HepG2 (cell line): Measurements from ENCODE around the gene PCBP2. TPM values are rescaled to one million over a fixed set of nuclear protein-coding genes. Genes with fewer than 3 reads are reported as not detected.
A peak's percentile ranks its signal among the peaks of the same experiment; 100 is the strongest.

Experiments
- ARNT ChIP-seq: fragments of 450-650 bp; IDR thresholded peaks from 2 replicates; pipeline ENCODE4 v1.6.1; 2017
- CREB1 ChIP-seq, 2 experiments: fragments of 450-650 bp in 1 of 2; IDR thresholded peaks; 2 replicates each; pipeline ENCODE4 v1.6.1; 2016 to 2017; ENCODE audit warnings: control low read depth in 1 of 2, mild to moderate bottlenecking in 1 of 2, missing compliant biosample characterization in 1 of 2, missing genetic modification characterization in 1 of 2
- GTF3A ChIP-seq: sonication (generic); formaldehyde crosslinking; conservative IDR thresholded peaks from 2 replicates; pipeline ENCODE4 v1.4.0; 2020; ENCODE audit warnings: mild to moderate bottlenecking, missing genetic modification reagents
- HMG20B ChIP-seq: conservative IDR thresholded peaks from 2 replicates; pipeline ENCODE4 v1.6.1; 2016; ENCODE audit warnings: missing genetic modification reagents, missing compliant biosample characterization
- HNF4A ChIP-seq: sonication (generic); formaldehyde crosslinking; IDR thresholded peaks from 2 replicates; pipeline ENCODE4 v1.4.0; 2020; ENCODE audit warnings: missing genetic modification reagents
- JUND ChIP-seq: sonication (generic); formaldehyde crosslinking; IDR thresholded peaks from 2 replicates; pipeline ENCODE4 v1.8.0; 2022; ENCODE audit warnings: mild to moderate bottlenecking, missing genetic modification reagents
- SATB2 ChIP-seq: sonication (generic); formaldehyde crosslinking; IDR thresholded peaks from 2 replicates; pipeline ENCODE4 v1.5.0; 2020; ENCODE audit warnings: missing genetic modification reagents
- SRF ChIP-seq: IDR thresholded peaks from 2 replicates; pipeline ENCODE4 v1.6.1; 2011; ENCODE audit warnings: mild to moderate bottlenecking, low read depth, low read length, moderate library complexity
- ZNF260 ChIP-seq: sonication (generic); formaldehyde crosslinking; IDR thresholded peaks from 2 replicates; pipeline ENCODE4 v1.4.0; 2020; ENCODE audit warnings: missing genetic modification reagents, low read depth, mild to moderate bottlenecking, borderline replicate concordance
- ZNF678 ChIP-seq: sonication (generic); formaldehyde crosslinking; IDR thresholded peaks from 2 replicates; pipeline ENCODE4 v1.4.0; 2020; ENCODE audit warnings: mild to moderate bottlenecking, missing genetic modification reagents
- polyA plus RNA-seq, 8 experiments: library from polyadenylated mRNA; depleted of rRNA in 3 of 8; stranded (reverse) in 7 of 8; unstranded in 1 of 8; fragments of >200 nt; fragmentation: Illumina TruSeq in 4 of 8; extraction: Trizol in 4 of 8; gene quantifications; 2 replicates each; pipeline versions ENCODE4 v1.2.1 to v1.2.3, GENCODE V29; 2011 to 2016; ENCODE audit warnings: low read depth in 4 of 8, missing spikeins in 1 of 8, mixed read lengths in 1 of 8; ENCODE audit not compliant: insufficient read depth in 1 of 8
- total RNA-seq, 5 experiments: library from RNA; depleted of rRNA; stranded (reverse); fragments of >200 nt; fragmentation: Illumina TruSeq; extraction: Trizol; gene quantifications; 2 replicates each; pipeline ENCODE4 v1.2.3, GENCODE V29; 2016; ENCODE audit warnings: low read depth in 1 of 5
- TF ChIP-seq, protein P1 (sequence below): sonication (generic); formaldehyde crosslinking; IDR thresholded peaks from 2 replicates; pipeline ENCODE4 v1.9.0; 2021; ENCODE audit warnings: missing genetic modification reagents, borderline replicate concordance
- TF ChIP-seq, protein P2 (sequence below): sonication (generic); formaldehyde crosslinking; IDR thresholded peaks from 2 replicates; pipeline ENCODE4 v1.4.0; 2020; ENCODE audit warnings: missing genetic modification reagents, mild to moderate bottlenecking, borderline replicate concordance
- TF ChIP-seq, protein P3 (sequence below): sonication (generic); formaldehyde crosslinking; IDR thresholded peaks from 2 replicates; pipeline ENCODE4 v1.5.0; 2020; ENCODE audit warnings: missing genetic modification reagents
- TF ChIP-seq, protein P4 (sequence below): sonication (generic); formaldehyde crosslinking; IDR thresholded peaks from 2 replicates; pipeline ENCODE4 v1.5.0; 2020; ENCODE audit warnings: mild to moderate bottlenecking, missing genetic modification reagents
- TF ChIP-seq, protein P5 (sequence below): sonication (generic); formaldehyde crosslinking; IDR thresholded peaks from 2 replicates; pipeline ENCODE4 v1.4.0; 2020; ENCODE audit warnings: missing genetic modification reagents, borderline replicate concordance
- TF ChIP-seq, protein P6 (sequence below): sonication (generic); formaldehyde crosslinking; IDR thresholded peaks from 2 replicates; pipeline ENCODE4 v1.4.0; 2020; ENCODE audit warnings: mild to moderate bottlenecking, missing genetic modification reagents

The PCBP2 gene
- total and polyA plus RNA-seq, 2 of the 13 experiments (the other 11 are each of a cell fraction or from before 2014, with no cell fraction given), result 154 to 345 TPM

DNA sequence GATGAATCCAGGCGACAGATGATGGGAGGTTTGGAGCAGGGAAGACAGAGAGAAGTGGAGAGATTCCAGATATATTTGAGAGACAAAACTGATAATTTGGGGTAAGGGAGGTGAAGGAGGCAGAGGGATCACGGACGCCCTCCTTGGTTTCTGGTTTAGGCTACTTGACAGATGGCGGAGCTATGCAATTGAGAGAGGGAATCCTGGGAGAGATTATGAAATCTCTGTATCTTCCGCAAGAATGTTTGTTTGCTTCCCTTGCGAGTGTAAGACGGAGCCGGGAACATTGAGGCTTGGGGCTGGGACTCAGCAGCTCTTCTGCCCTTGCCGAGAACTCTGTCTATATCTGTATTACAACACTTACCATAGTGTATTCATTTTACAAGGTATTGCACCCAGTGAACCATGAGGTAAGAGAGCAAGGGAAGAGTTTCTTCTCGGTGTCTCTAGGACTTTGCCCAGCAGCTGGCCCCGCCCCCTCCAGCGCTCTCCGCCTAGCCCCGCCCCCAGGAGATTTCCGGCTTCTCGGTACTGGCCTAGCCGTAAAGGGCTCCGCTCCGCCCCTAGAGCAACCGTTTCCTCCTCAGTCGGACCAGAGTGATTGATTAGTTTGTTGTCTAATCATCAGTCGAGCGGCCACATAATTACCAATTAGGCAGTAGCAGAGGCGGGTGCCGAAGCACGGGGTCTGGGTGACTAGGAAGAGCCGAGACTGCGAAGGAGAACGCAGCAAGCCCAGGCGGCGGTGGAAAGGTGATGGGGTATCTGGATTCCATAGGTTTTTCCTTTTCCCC lies 10.7 kb upstream of the PCBP2 start, which contains the start of gene PRR13 (continued):
- peak; percentile 26; the same call in 1 of the 2 replicates for TF ChIP-seq CREB1 (IDR thresholded peaks at IDR 0.05)
- TF ChIP-seq CREB1 (CRISPR knock-in tag; IDR thresholded peaks at IDR 0.05), result peak; percentile 78
- no peak for TF ChIP-seq ZNF260 (CRISPR knock-in tag)
- TF ChIP-seq ZNF678 (CRISPR knock-in tag), result no peak
- TF ChIP-seq HMG20B (CRISPR knock-in tag), result peak; percentile 56; the same call in 1 of the 2 replicates
- TF ChIP-seq HNF4A (CRISPR knock-in tag), result peak; percentile 78
- TF ChIP-seq, protein P1, sequence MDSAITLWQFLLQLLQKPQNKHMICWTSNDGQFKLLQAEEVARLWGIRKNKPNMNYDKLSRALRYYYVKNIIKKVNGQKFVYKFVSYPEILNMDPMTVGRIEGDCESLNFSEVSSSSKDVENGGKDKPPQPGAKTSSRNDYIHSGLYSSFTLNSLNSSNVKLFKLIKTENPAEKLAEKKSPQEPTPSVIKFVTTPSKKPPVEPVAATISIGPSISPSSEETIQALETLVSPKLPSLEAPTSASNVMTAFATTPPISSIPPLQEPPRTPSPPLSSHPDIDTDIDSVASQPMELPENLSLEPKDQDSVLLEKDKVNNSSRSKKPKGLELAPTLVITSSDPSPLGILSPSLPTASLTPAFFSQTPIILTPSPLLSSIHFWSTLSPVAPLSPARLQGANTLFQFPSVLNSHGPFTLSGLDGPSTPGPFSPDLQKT (CRISPR knock-in tag), result no peak
- TF ChIP-seq, protein P2, sequence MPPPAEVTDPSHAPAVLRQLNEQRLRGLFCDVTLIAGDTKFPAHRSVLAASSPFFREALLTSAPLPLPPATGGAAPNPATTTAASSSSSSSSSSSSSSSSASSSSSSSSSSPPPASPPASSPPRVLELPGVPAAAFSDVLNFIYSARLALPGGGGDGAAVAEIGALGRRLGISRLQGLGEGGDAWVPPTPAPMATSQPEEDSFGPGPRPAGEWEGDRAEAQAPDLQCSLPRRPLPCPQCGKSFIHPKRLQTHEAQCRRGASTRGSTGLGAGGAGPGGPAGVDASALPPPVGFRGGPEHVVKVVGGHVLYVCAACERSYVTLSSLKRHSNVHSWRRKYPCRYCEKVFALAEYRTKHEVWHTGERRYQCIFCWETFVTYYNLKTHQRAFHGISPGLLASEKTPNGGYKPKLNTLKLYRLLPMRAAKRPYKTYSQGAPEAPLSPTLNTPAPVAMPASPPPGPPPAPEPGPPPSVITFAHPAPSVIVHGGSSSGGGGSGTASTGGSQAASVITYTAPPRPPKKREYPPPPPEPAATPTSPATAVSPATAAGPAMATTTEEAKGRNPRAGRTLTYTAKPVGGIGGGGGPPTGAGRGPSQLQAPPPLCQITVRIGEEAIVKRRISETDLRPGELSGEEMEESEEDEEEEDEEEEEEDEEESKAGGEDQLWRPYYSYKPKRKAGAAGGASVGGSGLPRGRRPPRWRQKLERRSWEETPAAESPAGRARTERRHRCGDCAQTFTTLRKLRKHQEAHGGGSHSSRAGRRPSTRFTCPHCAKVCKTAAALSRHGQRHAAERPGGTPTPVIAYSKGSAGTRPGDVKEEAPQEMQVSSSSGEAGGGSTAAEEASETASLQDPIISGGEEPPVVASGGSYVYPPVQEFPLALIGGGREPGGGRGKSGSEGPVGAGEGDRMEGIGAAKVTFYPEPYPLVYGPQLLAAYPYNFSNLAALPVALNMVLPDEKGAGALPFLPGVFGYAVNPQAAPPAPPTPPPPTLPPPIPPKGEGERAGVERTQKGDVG, result no peak
- TF ChIP-seq GTF3A, result no peak
- no peak for TF ChIP-seq JUND (CRISPR knock-in tag)
- TF ChIP-seq, protein P3, sequence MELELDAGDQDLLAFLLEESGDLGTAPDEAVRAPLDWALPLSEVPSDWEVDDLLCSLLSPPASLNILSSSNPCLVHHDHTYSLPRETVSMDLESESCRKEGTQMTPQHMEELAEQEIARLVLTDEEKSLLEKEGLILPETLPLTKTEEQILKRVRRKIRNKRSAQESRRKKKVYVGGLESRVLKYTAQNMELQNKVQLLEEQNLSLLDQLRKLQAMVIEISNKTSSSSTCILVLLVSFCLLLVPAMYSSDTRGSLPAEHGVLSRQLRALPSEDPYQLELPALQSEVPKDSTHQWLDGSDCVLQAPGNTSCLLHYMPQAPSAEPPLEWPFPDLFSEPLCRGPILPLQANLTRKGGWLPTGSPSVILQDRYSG (CRISPR knock-in tag), result no peak
- TF ChIP-seq SATB2 (CRISPR knock-in tag), result no peak
- TF ChIP-seq, protein P4, sequence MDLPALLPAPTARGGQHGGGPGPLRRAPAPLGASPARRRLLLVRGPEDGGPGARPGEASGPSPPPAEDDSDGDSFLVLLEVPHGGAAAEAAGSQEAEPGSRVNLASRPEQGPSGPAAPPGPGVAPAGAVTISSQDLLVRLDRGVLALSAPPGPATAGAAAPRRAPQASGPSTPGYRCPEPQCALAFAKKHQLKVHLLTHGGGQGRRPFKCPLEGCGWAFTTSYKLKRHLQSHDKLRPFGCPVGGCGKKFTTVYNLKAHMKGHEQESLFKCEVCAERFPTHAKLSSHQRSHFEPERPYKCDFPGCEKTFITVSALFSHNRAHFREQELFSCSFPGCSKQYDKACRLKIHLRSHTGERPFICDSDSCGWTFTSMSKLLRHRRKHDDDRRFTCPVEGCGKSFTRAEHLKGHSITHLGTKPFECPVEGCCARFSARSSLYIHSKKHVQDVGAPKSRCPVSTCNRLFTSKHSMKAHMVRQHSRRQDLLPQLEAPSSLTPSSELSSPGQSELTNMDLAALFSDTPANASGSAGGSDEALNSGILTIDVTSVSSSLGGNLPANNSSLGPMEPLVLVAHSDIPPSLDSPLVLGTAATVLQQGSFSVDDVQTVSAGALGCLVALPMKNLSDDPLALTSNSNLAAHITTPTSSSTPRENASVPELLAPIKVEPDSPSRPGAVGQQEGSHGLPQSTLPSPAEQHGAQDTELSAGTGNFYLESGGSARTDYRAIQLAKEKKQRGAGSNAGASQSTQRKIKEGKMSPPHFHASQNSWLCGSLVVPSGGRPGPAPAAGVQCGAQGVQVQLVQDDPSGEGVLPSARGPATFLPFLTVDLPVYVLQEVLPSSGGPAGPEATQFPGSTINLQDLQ (CRISPR knock-in tag), result no peak
- TF ChIP-seq, protein P5, sequence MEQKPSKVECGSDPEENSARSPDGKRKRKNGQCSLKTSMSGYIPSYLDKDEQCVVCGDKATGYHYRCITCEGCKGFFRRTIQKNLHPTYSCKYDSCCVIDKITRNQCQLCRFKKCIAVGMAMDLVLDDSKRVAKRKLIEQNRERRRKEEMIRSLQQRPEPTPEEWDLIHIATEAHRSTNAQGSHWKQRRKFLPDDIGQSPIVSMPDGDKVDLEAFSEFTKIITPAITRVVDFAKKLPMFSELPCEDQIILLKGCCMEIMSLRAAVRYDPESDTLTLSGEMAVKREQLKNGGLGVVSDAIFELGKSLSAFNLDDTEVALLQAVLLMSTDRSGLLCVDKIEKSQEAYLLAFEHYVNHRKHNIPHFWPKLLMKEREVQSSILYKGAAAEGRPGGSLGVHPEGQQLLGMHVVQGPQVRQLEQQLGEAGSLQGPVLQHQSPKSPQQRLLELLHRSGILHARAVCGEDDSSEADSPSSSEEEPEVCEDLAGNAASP, result no peak
- no peak for TF ChIP-seq ARNT
- TF ChIP-seq SRF, result 0 out of 2 replicates have a peak, but pooled peaks have one; percentile 29
- TF ChIP-seq, protein P6, sequence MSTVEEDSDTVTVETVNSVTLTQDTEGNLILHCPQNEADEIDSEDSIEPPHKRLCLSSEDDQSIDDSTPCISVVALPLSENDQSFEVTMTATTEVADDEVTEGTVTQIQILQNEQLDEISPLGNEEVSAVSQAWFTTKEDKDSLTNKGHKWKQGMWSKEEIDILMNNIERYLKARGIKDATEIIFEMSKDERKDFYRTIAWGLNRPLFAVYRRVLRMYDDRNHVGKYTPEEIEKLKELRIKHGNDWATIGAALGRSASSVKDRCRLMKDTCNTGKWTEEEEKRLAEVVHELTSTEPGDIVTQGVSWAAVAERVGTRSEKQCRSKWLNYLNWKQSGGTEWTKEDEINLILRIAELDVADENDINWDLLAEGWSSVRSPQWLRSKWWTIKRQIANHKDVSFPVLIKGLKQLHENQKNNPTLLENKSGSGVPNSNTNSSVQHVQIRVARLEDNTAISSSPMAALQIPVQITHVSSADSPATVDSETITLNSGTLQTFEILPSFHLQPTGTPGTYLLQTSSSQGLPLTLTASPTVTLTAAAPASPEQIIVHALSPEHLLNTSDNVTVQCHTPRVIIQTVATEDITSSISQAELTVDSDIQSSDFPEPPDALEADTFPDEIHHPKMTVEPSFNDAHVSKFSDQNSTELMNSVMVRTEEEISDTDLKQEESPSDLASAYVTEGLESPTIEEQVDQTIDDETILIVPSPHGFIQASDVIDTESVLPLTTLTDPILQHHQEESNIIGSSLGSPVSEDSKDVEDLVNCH, result no peak
